Fibroblast of skin of left quadriceps (primary cell): ENCODE results near the gene RDM1.

Experiments used
- DNase-seq, 2 experiments: peaks; one replicate each; pipeline ENCODE4 v3.0.0-alpha.2; 2013; ENCODE audit warnings: low read depth in 2 of 2

Gene RDM1

DNA sequence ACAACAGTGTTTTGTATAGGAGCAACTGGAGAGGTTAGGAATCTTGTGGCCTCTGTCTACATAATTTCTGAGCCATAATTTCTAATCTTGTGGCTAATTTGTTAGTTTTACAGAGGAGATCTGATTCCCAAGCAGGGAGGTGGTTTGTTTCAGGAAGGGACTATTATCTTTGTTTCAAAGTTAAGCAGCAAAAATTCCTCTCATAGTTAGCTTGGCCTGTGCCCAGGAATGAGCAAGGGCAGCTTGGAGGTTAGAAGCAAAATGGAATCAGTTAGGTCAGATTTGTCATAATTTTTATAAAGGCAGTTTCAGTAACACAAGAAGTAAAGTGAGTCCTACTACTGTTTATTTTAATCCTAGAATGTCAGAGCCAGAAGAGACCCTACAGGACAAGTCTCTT lies 2.0 kb upstream of the RDM1 start:
- DNase-seq: no peak

DNA sequence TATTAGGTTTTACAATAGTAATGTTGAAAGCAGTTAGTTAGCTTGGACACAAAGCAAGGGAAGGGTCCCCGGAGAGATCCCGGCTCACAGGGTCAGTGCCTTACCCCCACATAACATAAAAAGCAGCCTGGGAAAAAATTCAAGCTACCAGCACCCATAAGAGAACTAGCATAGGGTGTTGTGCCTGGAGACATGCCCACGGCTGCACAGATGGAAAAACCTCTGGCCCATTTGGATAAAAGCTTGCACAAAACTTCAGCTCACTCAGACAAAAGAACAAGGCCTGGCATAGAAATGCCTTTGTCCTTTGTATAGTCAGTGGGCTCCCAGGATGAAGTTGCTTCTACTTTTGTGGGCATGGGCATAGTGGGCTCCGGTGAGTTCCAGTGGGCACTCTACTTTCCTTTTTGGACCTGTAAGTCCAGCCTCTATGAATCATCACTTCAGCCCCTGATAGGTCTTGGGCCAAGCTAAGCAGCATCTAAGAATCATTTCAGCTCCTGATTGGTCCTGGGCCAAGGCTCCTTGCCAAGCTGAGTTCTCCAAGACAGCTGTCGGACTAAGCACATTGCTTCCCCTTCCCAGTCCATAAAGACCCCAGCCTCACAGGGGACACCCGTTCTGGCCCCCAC lies 1.3 kb upstream of the RDM1 start:
- no peak for DNase-seq

DNA sequence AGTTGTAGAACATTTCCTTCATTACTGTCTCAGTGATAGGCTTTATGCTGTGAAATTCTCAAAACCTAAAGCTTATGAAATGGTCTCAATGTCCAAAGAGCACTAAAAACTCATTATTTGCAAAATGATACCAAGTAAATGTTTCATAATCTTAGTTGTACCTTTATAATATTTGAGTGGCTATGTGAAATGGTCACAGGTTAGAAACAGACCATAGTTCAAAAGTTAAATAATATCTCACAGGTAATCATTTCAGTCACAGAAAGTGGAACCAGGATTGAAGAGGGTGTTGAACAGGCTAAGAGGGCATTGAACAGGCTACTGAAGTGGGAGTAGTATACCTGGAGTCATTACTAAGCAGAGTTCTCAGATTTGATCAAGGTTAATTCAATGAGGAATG lies 2.9 kb downstream of the RDM1 start:
- no peak for DNase-seq

DNA sequence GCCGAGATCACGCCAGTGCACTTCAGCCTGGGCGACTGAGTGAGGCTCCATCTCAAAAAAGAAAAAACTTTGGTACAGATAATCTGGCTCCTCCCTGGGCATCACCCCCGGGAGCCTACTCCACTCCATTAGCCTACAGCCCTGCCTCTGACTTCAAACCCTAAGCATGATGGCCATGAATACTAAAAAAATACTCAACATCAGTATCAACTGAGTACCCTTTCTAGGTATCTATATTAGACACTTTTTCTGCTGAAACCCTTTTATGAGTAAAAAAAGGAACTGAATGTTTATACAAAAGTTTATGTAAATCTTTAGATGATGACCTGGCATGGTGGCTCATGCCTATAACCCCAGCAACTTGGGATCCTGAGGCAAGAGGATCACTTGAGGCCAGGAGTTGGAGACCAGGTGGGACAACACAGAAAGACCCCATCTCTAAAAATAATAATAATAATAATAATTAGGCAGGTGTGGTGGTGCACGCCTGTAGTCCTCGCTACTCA lies 6.9 kb downstream of the RDM1 start:
- no peak for DNase-seq

DNA sequence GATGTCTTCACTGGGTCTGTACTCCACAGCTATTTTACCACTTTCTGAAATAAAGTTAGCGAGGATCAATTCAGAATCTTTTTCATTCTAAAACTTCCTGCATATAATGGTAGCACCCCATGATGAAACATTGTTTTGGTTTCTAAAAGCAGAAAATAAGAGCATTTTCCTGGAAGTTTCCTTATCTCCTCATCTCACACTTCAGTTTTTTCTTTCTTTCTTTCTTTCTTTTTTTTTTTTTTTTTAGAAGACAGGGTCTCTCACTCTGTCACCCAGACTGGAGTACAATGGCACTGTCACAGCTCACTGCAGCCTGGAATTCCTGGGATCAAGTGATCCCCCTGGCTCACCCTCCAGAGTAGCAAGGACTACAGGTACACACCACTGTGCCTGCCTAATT lies 10.3 kb downstream of the RDM1 start:
- no peak for DNase-seq

DNA sequence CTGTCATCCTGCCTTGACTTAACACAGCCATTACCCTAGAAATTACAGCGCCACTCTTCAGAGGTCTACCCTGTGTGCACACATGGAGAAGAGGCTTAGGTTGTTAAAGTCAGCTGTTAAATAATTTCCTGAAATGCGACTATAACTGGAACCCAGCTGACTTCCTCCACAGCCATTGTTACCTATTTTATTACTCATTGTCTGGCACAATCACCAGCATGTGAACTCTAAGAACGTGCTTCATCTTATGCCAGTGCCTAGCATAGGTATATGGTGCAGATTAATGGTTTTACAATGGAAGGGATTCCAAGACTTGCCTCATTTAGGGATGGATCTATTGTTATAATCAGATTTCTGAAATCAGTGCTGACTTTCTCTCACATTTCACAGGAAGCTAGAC lies 11.9 kb downstream of the RDM1 start:
- no peak for DNase-seq

DNA sequence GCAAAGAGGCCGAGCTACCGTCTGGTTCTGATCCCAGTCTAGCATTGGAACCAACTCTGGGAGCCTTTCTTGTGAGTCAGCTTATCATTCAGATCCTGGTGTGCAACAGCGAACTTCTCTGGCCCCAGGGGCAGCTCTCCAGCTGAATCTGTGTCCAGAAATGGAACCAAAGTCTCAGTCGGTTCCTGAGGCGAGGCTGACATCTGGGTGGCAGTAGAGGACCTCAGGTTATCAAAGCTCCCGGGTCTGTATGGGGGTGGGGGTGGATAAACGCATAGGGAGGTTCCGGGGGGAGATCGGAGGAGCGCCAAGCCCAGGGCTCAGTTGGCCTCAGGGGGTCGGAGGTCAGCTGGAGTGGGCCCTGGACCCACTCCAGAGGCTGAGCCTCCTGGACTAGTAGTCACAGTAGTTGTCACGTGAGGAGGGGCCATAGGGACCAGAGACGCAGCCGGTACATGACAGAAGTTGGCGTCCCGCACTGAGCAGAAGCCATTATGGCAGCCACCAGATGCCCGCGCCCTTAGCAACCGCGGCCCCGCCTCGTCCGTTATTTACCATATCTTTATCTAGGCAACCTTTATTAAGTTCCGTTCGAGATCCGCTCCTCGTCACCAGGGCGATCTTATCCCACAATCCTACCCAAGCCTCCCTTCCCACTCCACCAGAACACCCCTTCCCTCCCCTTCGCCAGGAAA lies 12.9 kb downstream of the RDM1 start:
- DNase-seq: no peak

DNA sequence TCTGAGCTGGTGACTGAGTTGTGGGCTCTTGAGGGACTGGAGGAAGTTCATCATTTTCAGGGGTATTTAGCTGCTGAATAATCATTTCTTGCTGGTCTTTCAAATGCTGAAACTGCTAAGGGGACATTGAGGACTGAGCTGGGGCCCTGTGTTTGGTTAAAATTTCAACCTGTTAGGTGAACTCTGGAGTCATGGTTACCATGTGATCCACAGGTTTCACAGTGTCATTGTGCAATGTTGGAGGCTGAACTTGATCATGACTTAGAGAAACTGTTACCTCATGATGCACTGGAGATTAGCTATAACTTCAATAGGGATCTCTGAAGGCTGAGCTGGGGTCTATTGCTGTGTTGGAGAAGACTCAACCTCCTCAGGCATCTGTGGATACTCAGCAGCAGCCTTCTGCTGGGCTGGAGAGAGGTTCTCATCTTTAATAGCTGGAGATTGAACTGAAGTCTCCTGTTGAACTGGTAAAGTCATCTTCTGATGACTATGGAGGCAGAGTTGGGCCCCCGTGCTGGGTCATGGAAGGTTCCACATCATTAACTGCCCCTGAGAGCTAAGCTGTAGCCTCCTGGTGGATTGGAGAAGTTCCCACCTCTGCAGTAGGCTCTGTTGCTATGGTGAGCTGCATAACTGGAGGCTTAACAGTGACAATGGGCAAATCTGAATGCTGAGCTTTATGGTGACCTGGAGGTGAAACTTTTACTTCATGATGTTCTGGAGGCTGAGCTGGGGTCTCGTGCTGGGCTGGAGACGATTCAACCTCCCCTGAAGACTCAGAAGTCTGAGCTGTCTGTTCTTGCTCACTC lies 15.2 kb downstream of the RDM1 start:
- no peak for DNase-seq

DNA sequence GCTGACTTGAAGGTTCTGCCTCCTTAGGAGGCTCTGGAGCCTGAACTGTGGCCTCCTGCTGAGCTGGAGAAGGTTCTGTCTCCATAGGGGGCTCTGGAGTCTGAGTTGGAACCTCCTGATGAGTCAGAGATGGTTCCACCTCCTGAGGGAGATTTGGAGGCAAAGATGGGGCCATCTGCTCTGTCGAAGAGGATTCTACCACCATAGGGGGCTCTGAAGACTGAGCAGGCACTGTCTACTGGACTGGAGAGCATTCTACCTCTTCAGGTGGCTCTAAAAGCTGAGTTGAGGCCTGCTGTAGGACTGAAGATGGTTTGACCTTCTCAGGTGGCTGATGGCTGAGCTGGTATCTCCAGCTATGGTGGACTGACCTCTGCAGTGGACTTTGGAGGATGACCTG lies 16.2 kb downstream of the RDM1 start:
- no peak for DNase-seq

DNA sequence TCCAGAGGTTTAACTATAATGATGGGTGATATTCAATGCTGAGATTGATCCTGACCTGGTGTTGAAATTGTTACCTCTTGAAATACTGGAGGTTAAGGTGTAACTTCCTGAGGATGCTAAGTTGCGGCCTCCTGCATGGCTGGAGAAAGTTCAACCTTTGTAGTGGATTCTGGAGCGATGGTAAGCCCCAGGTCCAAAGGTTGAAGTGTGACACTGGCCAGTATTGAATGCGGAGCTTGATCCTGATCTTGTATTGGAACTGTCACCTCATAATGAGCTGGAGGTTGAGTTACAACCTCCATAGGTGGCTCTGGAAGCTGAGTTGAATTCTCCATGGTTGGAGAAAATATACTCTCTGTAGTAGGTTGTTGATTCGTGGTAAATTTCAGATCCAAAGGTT lies 17.0 kb downstream of the RDM1 start:
- no peak for DNase-seq

DNA sequence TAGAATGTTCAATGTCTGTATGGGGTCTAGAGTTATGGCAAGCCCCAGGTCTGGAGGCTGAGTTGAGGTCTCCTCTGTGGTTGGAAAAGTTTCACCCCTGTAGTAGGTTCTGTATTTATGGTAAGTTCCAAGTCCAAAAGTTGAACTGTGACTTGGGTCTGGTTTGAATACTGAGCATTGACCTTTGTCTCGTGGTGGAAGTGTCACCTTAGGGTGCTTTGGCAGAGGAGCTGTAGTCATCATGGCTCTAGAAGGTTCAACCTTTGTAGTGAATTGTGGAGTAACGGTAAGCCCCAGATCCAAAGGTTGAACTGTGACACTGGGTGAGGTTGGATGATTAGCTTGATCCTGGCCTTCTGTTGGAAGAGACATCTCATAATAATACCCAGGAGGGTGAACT lies 17.6 kb downstream of the RDM1 start:
- no peak for DNase-seq

DNA sequence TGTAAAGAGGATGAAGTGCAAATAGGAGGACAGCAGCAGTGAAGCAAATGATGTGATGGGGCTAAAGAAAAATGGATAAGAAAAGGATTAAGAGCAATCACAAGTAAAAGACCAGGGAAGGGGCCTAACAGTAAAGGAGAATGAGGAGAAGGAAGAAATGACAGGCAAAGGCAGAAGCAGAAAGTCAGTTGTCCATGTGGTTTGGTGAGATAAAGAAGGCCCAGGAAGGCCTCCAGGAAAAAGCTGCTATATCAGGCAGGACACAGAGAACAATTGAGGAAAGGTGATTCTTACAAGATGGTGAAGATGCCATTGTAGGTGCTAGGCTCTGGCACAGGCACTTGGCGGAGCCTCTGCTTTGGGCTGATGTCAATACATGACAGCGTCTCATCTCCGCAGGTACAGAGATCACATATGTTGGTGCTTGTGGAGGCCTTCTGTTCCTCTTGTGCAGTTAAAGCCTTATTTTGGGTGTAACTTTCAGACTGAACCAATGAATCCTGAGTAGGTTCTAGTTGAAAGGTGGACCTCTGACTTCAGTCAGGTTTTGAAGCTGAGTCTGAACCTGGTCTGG lies 18.1 kb downstream of the RDM1 start:
- no peak for DNase-seq

DNA sequence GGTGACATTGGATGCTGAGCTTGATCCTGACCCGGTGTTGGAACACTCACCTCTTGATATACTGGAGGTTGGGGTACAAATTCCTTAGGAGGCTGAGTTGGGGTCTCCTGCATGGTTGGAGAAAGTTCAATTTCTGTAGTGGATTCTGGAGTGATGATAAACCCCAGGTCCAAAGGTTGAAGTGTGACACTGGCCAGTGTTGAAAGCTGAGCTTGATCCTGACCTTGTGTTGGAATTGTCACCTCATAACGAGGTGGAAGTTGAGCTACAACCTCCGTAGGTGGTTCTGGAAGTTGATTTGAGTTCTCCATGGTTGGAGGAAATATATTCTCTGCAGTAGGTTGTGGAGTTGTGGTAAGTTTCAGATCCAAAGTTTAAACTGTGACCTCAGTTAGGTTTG lies 21.2 kb downstream of the RDM1 start:
- no peak for DNase-seq

DNA sequence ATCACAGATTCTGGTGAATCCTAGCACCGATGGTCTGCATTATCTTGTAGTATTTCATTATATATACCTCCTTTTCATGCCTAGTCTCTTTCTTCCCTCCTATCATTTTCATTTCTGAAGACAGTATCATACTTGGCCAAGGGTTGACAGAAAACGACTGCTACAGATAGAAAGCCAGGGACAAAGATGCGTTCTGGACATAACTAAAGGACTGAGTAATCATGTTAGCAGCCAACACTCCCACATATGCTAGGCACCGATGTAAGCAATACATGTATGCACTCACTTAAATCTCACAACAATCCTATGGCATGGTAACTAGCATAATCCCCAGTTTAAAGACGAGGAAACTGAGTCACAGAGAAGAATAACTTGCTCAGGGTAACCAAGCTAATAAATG lies 22.9 kb downstream of the RDM1 start:
- no peak for DNase-seq

DNA sequence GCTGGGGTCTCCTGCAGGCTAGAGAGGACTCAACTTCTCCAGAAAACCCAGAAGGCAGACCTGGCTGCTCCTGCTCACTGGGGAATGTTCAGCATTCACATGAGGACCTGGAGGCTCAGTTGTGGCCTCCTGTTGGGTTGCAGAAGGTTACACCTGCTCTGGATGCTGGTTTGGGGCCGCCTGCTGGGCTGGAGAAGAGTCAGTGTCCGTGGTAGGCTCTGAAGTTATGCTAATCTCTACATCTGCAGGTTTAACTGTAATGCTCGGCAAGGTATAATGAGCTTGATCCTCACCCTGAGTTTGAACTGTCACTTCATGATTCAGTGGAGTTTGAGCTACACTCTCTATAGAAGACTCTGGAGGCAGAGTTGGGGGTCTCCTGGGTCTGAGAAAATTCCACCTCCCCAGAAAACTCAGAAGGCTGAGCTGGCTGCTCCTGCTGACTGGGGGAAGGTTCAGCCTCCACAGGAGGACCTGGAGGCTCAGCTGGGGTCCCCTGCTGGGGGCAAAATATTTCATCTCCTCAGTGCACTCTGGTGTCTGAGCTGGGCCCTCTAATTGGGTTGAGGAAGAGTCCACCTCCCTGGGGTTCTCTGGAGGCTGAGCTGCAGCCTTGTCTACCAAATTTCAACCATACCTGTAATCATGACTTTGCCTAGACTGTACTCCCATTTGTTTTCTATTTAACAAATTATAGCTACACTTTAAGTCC lies 23.5 kb downstream of the RDM1 start:
- DNase-seq: no peak

DNA sequence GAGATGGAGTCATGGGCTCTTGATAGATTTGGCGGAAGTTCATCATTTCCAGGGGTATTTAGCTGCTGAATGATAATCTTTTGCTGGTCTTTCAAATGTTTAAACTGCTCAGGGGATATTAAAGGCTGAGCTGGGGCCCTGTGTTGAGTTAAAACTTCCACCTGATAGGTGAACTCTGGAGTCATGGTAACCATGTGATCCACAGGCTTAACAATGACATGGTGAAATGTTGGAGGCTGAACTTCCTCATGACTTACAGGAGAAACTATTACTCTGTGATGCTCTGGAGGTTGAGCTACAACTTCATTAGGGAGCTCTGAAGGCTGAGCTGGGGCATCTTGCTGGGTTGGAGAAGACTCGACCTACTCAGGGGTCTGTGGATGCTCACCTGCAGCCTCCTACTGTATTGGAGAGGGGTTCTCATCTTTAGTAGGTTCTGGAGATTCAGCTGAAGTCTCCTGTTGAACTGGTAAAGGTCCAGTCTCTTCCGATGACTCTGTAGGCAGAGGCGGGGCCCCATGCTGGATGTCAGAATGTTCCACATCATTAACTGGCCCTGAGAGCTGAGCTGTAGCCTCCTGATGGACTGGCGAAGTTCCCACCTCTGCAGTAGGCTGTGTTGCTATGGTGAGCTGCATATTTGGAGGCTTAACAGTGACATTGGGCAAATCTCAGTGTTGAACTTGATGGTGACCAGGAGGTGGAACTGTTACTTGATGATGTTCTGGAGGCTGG lies 24.2 kb downstream of the RDM1 start:
- DNase-seq: no peak

DNA sequence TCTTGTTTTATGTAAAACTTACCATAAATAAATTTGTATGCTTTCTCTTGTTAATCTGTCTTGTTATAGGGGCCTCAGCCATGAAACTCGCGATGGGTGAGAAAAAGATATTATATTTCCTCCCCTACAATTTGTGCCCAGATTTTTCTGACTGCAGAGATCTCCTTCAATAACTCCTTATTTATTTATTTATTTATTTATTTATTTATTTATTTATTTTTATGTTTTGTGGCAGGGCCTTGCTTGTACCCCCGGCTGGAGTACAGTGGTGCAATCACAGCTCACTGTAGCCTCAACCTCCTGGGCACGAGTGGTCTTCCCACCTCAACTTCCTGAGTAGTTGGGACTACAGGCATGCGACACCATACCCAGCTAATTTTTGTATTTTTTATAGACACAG lies 27.1 kb downstream of the RDM1 start:
- no peak for DNase-seq

DNA sequence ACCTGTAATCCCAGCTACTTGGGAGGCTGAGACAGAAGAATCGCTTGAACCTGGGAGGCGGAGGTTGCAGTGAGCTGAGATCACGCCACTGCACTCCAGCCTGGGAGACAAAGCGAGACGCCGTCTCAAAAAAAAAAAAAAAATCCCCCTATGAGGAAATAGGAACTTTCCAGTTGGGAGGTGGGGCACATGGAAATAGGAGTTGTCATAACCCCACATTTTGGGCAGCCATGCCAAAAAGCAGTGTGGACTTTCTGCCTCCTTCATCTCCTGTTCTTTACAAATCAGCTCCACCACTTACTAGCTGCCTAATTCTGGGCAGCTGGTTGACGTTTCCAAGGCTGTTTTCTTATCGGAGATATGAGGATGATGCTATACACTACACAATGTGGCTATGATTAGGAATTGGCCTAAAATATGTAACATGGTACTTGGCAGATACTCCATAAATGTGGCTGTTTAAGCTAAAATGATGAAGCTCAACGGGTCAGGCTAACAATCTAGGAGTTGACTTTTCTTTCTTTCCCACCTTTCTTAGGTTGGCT lies 28.9 kb downstream of the RDM1 start:
- DNase-seq: no peak

DNA sequence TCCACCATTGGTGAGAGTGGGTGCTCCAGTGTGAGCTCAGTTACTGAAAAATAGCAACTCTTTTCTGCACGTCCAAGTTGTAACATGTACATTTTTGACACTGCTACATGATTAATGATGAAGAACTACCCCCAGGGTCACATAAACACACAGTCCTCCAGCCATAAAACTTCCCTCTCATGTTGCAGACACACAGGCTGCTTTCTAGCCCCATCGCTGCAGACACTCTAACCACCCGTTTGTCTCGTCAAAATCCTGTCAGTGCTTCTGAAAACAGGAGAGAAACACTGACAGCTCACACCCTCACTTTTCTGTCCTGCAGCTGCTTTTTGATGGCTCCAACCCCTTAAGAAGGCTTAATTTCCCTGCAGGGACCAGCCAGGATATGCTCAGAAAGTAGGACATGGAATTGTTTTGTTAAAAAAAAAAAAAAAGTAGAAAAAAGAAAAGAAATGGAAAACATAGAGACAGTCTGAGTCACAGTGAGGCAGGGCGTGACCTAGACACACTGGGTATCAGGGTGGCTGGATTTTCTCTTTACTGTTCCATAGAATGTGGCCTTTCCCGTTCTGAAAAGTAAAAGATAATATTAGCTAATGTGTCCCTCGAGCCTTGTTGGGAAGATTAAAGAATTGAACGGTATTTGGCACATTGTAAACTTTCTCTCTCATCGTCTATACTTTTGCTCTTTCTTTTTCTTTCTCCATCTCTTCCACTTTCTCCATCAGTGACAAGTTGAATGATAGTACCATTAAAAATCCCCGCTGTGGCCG lies 29.7 kb downstream of the RDM1 start:
- no peak for DNase-seq

DNA sequence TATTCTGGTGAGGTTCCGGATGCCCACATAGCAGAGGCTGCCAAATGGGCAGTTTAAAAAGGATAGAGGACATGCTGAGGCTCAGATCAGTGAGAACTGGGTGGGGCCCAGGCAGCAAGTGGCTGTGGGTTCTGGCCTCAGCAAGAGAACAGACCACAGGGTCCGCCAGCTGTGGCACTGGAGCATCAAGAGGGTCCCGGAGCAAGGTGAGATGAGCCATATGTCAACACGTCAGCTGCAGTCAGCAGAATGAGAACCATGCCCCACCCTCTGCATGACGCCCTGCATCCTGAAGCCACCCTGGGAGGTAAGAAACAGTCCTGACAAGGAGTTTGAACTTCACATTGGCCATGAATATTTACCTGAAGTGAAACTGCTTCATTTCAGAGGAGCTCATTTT lies 30.3 kb downstream of the RDM1 start:
- DNase-seq: no peak
